Motor neuron (in vitro differentiated cells): Measurements from ENCODE around the gene RHOT1. TPM values are rescaled to one million over a fixed set of nuclear protein-coding genes. Genes with fewer than 3 reads are reported as not detected.
"Not testable (repeated sequence)": the region's sequence is repeated elsewhere in the genome, so short reads cannot be mapped to it uniquely, and the experiment has no call there.

Experiments
- ATAC-seq, 8 experiments: fragments of 200-7000 bp; cut with Tn5 transposase; replicated peaks in 6 of 8; 2 replicates each; pipeline ENCODE4 v1.8.0; 2021; ENCODE audit warnings: mild to moderate bottlenecking in 8 of 8, moderate library complexity in 8 of 8
- H3K27ac ChIP-seq, 2 donors: fragments of 250-450 bp; sonication (Bioruptor Pico); 2 replicates each; pipeline ENCODE4 v1.9.0; 2021; ENCODE audit warnings: antibody characterized with exemption in 2 of 2, mild to moderate bottlenecking in 2 of 2, moderate library complexity in 1 of 2
- H3K4me1 ChIP-seq, 2 donors: fragments of 250-450 bp; sonication (Bioruptor Pico); replicated peaks in 1 of 2; 2 replicates each; pipeline ENCODE4 v1.6.1; 2021; ENCODE audit warnings: antibody characterized with exemption in 2 of 2, mild to moderate bottlenecking in 2 of 2, moderate library complexity in 1 of 2
- H3K4me3 ChIP-seq, 5 donors: fragments of 250-450 bp; sonication (Bioruptor Pico); 2 replicates each; pipeline ENCODE4 v1.9.0; 2021; ENCODE audit warnings: antibody characterized with exemption in 5 of 5, mild to moderate bottlenecking in 5 of 5, moderate library complexity in 4 of 5
- WGBS, 10 experiments: fragments of 450-650 bp; shearing (Covaris generic); methylation state at CpG; one replicate each; pipeline ENCODE4 v1.0.0; 2022; 5-methylcytosine and 5-hydroxymethylcytosine counted together
- in situ Hi-C, 9 experiments: fragments of 400-800 bp; cut with MboI; loops; one replicate each; pipeline ENCODE4 v1.15.0; 2021; ENCODE audit warnings: low sequenced_read_pairs in 9 of 9, low pct_unique_long_range_greater_than_20kb in 2 of 9; ENCODE audit not compliant: unreplicated experiment in 9 of 9
- total RNA-seq, 8 experiments: library from RNA; unstranded; fragments of 300-600 nt; gene quantifications; 2 replicates each; pipeline versions ENCODE4 v1.2.3 to v1.2.4, GENCODE V29; 2022

The RHOT1 gene
- total RNA-seq, 8 experiments from 2014 or later = 21.3 to 64.4 (median 52.9) TPM

GRCh38 chr17:32152130-32152529 lies 9.8 kb downstream of the RHOT1 start:
- WGBS, 10 experiments = 60 to 100% (median 90%) methylated on average over 1 to 3 of the region's 3 CpGs; no CpG with 5 or more reads in 1 of the 10 experiments
- Histone ChIP-seq H3K27ac (no peak overlapping the region), H3K4me1 (peaks cover 0 to 5% of the 10 kb centered on the region in 2 donors), H3K4me3 (no peak overlapping the region)
- in situ Hi-C loops = no loop called here
- ATAC-seq = no peak

GRCh38 chr17:32155896-32156295 lies 13.6 kb downstream of the RHOT1 start:
- Histone ChIP-seq H3K4me3 (no peak overlapping the region), H3K27ac (no peak overlapping the region)

GRCh38 chr17:32156656-32157055 lies 14.4 kb downstream of the RHOT1 start:
- WGBS, 10 experiments = 80 to 100% (median 100%) methylated on average over 1 of the region's 1 CpG; no CpG with 5 or more reads in 3 of the 10 experiments
- no peak for ATAC-seq
- Histone ChIP-seq H3K27ac (no peak overlapping the region), H3K4me1 (no peaks in the 10 kb centered on the region), H3K4me3 (no peak overlapping the region)
- in situ Hi-C loops = no loop called here

More at GRCh38 chr17:32155896-32156295, 13.6 kb downstream of the RHOT1 start:
- WGBS, 10 experiments = 80 to 100% (median 100%) methylated on average over 1 to 2 of the region's 3 CpGs; no CpG with 5 or more reads in 5 of the 10 experiments
- in situ Hi-C loops = no loop called here
- ATAC-seq = no peak
- no peaks in the 10 kb centered on the region for H3K4me1 ChIP-seq

- Histone ChIP-seq H3K4me1 (no peaks in the 10 kb centered on the region), H3K27ac (no peak overlapping the region), H3K4me3 (no peak overlapping the region)
- ATAC-seq = no peak
- 100% methylated on average over 1 to 4 of the region's 4 CpGs; no CpG with 5 or more reads in 4 of the 10 experiments for WGBS, 10 experiments
- in situ Hi-C loops = no loop called here
These were observed 14.9 kb downstream of the RHOT1 start for GRCh38 chr17:32157225-32157624.

- Histone ChIP-seq H3K4me3 (no peak overlapping the region), H3K4me1 (no peaks in the 10 kb centered on the region), H3K27ac (no peak overlapping the region)
- in situ Hi-C loops = no loop called here
- no peak for ATAC-seq
- 80 to 100% (median 93%) methylated on average over 1 to 9 of the region's 20 CpGs; no CpG with 5 or more reads in 6 of the 10 experiments for WGBS, 10 experiments
These were observed 16.7 kb downstream of the RHOT1 start for GRCh38 chr17:32158870-32159585.

GRCh38 chr17:32159586-32160438 lies 17.5 kb downstream of the RHOT1 start:
- Histone ChIP-seq H3K4me3 (no peak overlapping the region), H3K4me1 (no peaks in the 10 kb centered on the region), H3K27ac (no peak overlapping the region)
- no peak for ATAC-seq
- WGBS, 10 experiments = 92 to 100% (median 100%) methylated on average over 1 to 6 of the region's 18 CpGs; no CpG with 5 or more reads in 2 of the 10 experiments
- in situ Hi-C loops = no loop called here

GRCh38 chr17:32160526-32160925 lies 18.2 kb downstream of the RHOT1 start:
- ATAC-seq = no peak
- 87 to 100% (median 96%) methylated on average over 1 to 8 of the region's 9 CpGs; no CpG with 5 or more reads in 7 of the 10 experiments for WGBS, 10 experiments
- H3K4me3 ChIP-seq = no peak overlapping the region
- in situ Hi-C loops = no loop called here
- H3K27ac ChIP-seq = no peak overlapping the region
- no peaks in the 10 kb centered on the region for H3K4me1 ChIP-seq

GRCh38 chr17:32161029-32161428 lies 18.7 kb downstream of the RHOT1 start:
- H3K4me3 ChIP-seq = no peak overlapping the region
- no peaks in the 10 kb centered on the region for H3K4me1 ChIP-seq
- in situ Hi-C loops = no loop called here
- WGBS, 10 experiments = 85 to 100% (median 96%) methylated on average over 2 to 7 of the region's 8 CpGs; no CpG with 5 or more reads in 2 of the 10 experiments
- H3K27ac ChIP-seq = no peak overlapping the region
- no peak for ATAC-seq

GRCh38 chr17:32161506-32162365 lies 19.4 kb downstream of the RHOT1 start:
- Histone ChIP-seq H3K4me3 (no peak overlapping the region), H3K4me1 (no peaks in the 10 kb centered on the region), H3K27ac (no peak overlapping the region)
- in situ Hi-C loops = no loop called here
- 8 to 100% (median 89%) methylated on average over 1 to 6 of the region's 6 CpGs; no CpG with 5 or more reads in 1 of the 10 experiments for WGBS, 10 experiments
- peak in 5 of 8 experiments; percentile 16 to 91 (median 71) for ATAC-seq

GRCh38 chr17:32174889-32175288 lies 32.6 kb downstream of the RHOT1 start:
- WGBS, 10 experiments = 20 to 100% (median 77%) methylated on average over 1 to 3 of the region's 3 CpGs; no CpG with 5 or more reads in 2 of the 10 experiments
- Histone ChIP-seq H3K4me1 (peaks cover 0 to 7% of the 10 kb centered on the region in 2 donors), H3K27ac (peak overlapping the region in 1 of 2 donors; percentile 35), H3K4me3 (no peak overlapping the region)
- in situ Hi-C loops = no loop called here
- no peak for ATAC-seq

- H3K4me3 ChIP-seq, H3K27ac ChIP-seq, H3K4me1 ChIP-seq, ATAC-seq, in situ Hi-C loops: not testable (repeated sequence)
- 95% methylated on average over 4 of the region's 24 CpGs; no CpG with 5 or more reads in 9 of the 10 experiments for WGBS, 10 experiments
These were observed 36.4 kb downstream of the RHOT1 start for GRCh38 chr17:32178679-32179078.

- no CpG with 5 or more reads among the region's 23 CpGs for WGBS, 10 experiments
- H3K4me1 ChIP-seq, H3K27ac ChIP-seq, H3K4me3 ChIP-seq, in situ Hi-C loops, ATAC-seq: not testable (repeated sequence)
These were observed 36.8 kb downstream of the RHOT1 start for GRCh38 chr17:32179103-32179502.
